Effector CD8-positive, alpha-beta T cell (primary cell): Measurements from ENCODE around the gene KEAP1.
"Not testable (repeated sequence)": the region's sequence is repeated elsewhere in the genome, so short reads cannot be mapped to it uniquely, and the experiment has no call there.

Source experiments
- DNase-seq: peaks from one replicate; lab custom pipeline; 2025; lab: John Stamatoyannopoulos, UW
- total RNA-seq, 4 experiments: gene quantifications; one replicate each; lab custom pipeline; 2026; lab: John Stamatoyannopoulos, UW

Gene KEAP1
- total RNA-seq: 55.7 to 100 (median 80.8) reads per million in 4 experiments

GRCh38 chr19:10503002-10503789 is at the start of gene KEAP1:
Gene KEAP1, minus strand, starts transcription at chr19:10503356. Its CDS starts 3,323 bp downstream, at chr19:10500033.
- no peak for DNase-seq

- DNase-seq: no peak
Observed at GRCh38 chr19:10552510-10553053, 49.4 kb upstream of the KEAP1 start.

- DNase-seq: peak; percentile 15
Observed at GRCh38 chr19:10551698-10552301, 48.6 kb upstream of the KEAP1 start.

GRCh38 chr19:10551006-10551405 is 47.9 kb upstream of the KEAP1 start:
- DNase-seq: not testable (repeated sequence)

- no peak for DNase-seq
Observed at GRCh38 chr19:10550336-10550735, 47.2 kb upstream of the KEAP1 start.

GRCh38 chr19:10549733-10550132 is 46.6 kb upstream of the KEAP1 start:
- no peak for DNase-seq

GRCh38 chr19:10548746-10549276 is 45.7 kb upstream of the KEAP1 start:
- DNase-seq: no peak

- DNase-seq: no peak
Observed at GRCh38 chr19:10546817-10547216, 43.7 kb upstream of the KEAP1 start.

- no peak for DNase-seq
Observed at GRCh38 chr19:10544753-10545251, 41.6 kb upstream of the KEAP1 start.

- DNase-seq: no peak
Observed at GRCh38 chr19:10544242-10544752, 41.1 kb upstream of the KEAP1 start.

- DNase-seq: peak; percentile 76
Observed at GRCh38 chr19:10543420-10544241, 40.5 kb upstream of the KEAP1 start, which contains the start of gene ATG4D. Gene ATG4D, plus strand, starts transcription at chr19:10543904. Its CDS starts 187 bp downstream, at chr19:10544091.

- DNase-seq: no peak
Observed at GRCh38 chr19:10543059-10543419, 39.9 kb upstream of the KEAP1 start.

- DNase-seq: not testable (repeated sequence)
Observed at GRCh38 chr19:10539016-10539415, 35.9 kb upstream of the KEAP1 start.

- no peak for DNase-seq
Observed at GRCh38 chr19:10538204-10538983, 35.2 kb upstream of the KEAP1 start.

- DNase-seq: no peak
Observed at GRCh38 chr19:10537668-10538067, 34.5 kb upstream of the KEAP1 start.

GRCh38 chr19:10535613-10536012 is 32.5 kb upstream of the KEAP1 start:
- DNase-seq: no peak

GRCh38 chr19:10533646-10534386 is 30.7 kb upstream of the KEAP1 start:
- DNase-seq: no peak

- DNase-seq: no peak
Observed at GRCh38 chr19:10532457-10532856, 29.3 kb upstream of the KEAP1 start.

- not testable (repeated sequence) for DNase-seq
Observed at GRCh38 chr19:10526887-10527286, 23.7 kb upstream of the KEAP1 start.

GRCh38 chr19:10525636-10526035 is 22.5 kb upstream of the KEAP1 start:
- no peak for DNase-seq
